Motor neuron (in vitro differentiated cells): ENCODE results near the gene INSYN2A. TPM values are rescaled to one million over a fixed set of nuclear protein-coding genes. Genes with fewer than 3 reads are reported as not detected.

Experiments
- ATAC-seq, 8 experiments: fragments of 200-7000 bp; cut with Tn5 transposase; replicated peaks in 6 of 8; 2 replicates each; pipeline ENCODE4 v1.8.0; 2021; ENCODE audit warnings: mild to moderate bottlenecking in 8 of 8, moderate library complexity in 8 of 8
- H3K27ac ChIP-seq, 2 donors: fragments of 250-450 bp; sonication (Bioruptor Pico); 2 replicates each; pipeline ENCODE4 v1.9.0; 2021; ENCODE audit warnings: antibody characterized with exemption in 2 of 2, mild to moderate bottlenecking in 2 of 2, moderate library complexity in 1 of 2
- H3K4me1 ChIP-seq, 2 donors: fragments of 250-450 bp; sonication (Bioruptor Pico); replicated peaks in 1 of 2; 2 replicates each; pipeline ENCODE4 v1.6.1; 2021; ENCODE audit warnings: antibody characterized with exemption in 2 of 2, mild to moderate bottlenecking in 2 of 2, moderate library complexity in 1 of 2
- H3K4me3 ChIP-seq, 5 donors: fragments of 250-450 bp; sonication (Bioruptor Pico); 2 replicates each; pipeline ENCODE4 v1.9.0; 2021; ENCODE audit warnings: antibody characterized with exemption in 5 of 5, mild to moderate bottlenecking in 5 of 5, moderate library complexity in 4 of 5
- WGBS, 10 experiments: fragments of 450-650 bp; shearing (Covaris generic); methylation state at CpG; one replicate each; pipeline ENCODE4 v1.0.0; 2022; 5-methylcytosine and 5-hydroxymethylcytosine counted together
- in situ Hi-C, 9 experiments: fragments of 400-800 bp; cut with MboI; loops; one replicate each; pipeline ENCODE4 v1.15.0; 2021; ENCODE audit warnings: low sequenced_read_pairs in 9 of 9, low pct_unique_long_range_greater_than_20kb in 2 of 9; ENCODE audit not compliant: unreplicated experiment in 9 of 9
- total RNA-seq, 8 experiments: library from RNA; unstranded; fragments of 300-600 nt; gene quantifications; 2 replicates each; pipeline versions ENCODE4 v1.2.3 to v1.2.4, GENCODE V29; 2022

INSYN2A gene
- total RNA-seq, 8 experiments from 2014 or later: 1.6 to 12.4 (median 7.8) TPM

DNA sequence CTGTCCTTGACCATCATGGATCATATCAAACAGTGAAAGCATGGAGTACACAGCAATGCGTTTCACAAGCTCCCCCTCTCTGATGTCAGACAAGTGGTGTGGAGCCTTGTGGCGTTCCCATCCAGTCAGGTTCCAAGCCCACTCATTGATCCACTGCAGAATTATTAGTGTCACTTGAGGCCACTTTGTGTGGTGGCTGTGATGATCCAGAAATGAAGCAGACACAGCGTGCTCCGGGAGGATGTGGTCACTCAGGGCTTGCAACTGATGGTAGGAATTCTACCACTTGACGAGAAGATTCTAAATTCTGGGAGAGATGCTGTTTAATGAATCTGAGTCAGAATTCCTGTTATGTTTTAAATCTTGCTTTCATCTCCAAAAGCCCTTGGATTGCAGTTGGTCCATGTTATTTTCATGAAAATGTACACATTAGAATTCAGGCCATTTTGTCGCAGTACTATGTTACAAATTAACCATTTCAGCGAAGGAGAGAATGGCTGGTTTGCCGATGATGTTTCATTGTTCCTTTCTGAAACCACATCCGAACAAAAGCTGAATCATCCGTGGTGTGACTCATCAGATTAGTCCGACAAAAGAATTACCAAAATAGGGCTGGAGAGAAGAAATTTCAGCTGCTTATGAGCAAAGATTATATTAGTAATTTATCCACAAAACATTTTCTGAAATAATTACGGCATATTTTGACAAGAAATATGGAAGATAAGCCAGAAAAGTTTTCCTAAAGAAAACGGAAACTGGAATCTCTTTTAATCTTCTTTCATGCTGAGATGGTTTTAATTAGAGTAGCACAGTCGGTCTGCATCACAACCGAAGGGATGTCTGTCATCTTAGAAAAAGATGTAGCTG, 48.1 kb downstream of the INSYN2A start:
- Histone ChIP-seq H3K4me3 (no peak overlapping the region), H3K4me1 (peaks cover 37 to 57% of the 10 kb centered on the region in 2 donors), H3K27ac (peak overlapping the region; percentile 6 to 44)
- ATAC-seq: peak in 7 of 8 experiments; percentile 5 to 42 (median 26)
- WGBS, 10 experiments: 6 to 64% (median 43%) methylated on average over 5 to 15 of the region's 15 CpGs
- in situ Hi-C loops: no loop called here

GRCh38 chr10:127146661-127147060, 49.7 kb downstream of the INSYN2A start:
- 30 to 100% (median 91%) methylated on average over 2 to 9 of the region's 9 CpGs; no CpG with 5 or more reads in 2 of the 10 experiments for WGBS, 10 experiments
- Histone ChIP-seq H3K27ac (no peak overlapping the region), H3K4me1 (peaks cover 46 to 71% of the 10 kb centered on the region in 2 donors), H3K4me3 (no peak overlapping the region)
- in situ Hi-C loops: no loop called here
- peak in 5 of 8 experiments; percentile 28 to 58 (median 48) for ATAC-seq
